GM13977 (cell line): ENCODE data around the gene TAS2R50.

Source experiments
- DNase-seq: peaks from one replicate; pipeline ENCODE4 v3.0.0; 2012; ENCODE audit warnings: low spot score
- in situ Hi-C: fragments of 300-500 bp; cut with MboI; formaldehyde crosslinking; loops from one replicate; pipeline ENCODE4 v1.12.0; 2022; ENCODE audit warnings: low sequenced_read_pairs, low pct_unique_long_range_greater_than_20kb, mixed read lengths, inconsistent platforms; ENCODE audit not compliant: unreplicated experiment
- TF ChIP-seq, protein P1 (sequence below): IDR thresholded peaks from 2 replicates; pipeline ENCODE4 v1.5.1; 2012; ENCODE audit warnings: mild to moderate bottlenecking, control low read depth; ENCODE audit not compliant: insufficient read depth; ENCODE audit errors: extremely low read depth, missing control alignments

TAS2R50 gene

DNA sequence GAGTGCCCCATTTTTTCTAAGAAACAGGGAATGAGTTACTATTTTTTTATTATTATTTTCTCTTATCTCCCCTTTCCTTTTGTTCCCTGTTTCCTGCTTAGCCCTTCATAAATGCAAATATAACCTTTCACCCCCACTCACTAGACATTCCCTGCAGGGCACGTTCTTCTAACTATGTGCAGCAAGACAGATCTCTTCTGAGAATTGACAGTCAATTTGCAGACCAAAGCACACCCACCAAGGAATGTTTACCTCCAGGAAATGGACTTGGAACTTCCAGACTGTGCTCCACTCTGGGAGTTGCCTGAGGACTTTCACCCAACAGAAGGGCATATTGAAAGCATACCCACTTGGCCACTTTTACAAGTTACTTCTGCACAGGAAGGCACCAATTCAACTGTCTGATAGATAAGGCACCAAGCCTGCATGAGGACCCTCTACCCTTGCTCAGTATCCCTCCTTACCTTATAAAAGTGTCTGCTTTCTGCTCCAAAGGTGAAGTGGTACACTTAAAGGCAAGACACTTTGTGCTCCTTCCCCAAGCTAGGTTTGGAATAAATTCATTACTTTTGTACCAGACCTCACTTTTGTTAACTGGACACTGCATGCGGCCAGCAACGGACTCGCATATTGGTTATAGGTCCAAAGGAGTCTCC lies 29.2 kb upstream of the TAS2R50 start:
- DNase-seq: no peak
- in situ Hi-C loops: no loop called here
- TF ChIP-seq, protein P1, sequence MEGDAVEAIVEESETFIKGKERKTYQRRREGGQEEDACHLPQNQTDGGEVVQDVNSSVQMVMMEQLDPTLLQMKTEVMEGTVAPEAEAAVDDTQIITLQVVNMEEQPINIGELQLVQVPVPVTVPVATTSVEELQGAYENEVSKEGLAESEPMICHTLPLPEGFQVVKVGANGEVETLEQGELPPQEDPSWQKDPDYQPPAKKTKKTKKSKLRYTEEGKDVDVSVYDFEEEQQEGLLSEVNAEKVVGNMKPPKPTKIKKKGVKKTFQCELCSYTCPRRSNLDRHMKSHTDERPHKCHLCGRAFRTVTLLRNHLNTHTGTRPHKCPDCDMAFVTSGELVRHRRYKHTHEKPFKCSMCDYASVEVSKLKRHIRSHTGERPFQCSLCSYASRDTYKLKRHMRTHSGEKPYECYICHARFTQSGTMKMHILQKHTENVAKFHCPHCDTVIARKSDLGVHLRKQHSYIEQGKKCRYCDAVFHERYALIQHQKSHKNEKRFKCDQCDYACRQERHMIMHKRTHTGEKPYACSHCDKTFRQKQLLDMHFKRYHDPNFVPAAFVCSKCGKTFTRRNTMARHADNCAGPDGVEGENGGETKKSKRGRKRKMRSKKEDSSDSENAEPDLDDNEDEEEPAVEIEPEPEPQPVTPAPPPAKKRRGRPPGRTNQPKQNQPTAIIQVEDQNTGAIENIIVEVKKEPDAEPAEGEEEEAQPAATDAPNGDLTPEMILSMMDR: no peak

DNA sequence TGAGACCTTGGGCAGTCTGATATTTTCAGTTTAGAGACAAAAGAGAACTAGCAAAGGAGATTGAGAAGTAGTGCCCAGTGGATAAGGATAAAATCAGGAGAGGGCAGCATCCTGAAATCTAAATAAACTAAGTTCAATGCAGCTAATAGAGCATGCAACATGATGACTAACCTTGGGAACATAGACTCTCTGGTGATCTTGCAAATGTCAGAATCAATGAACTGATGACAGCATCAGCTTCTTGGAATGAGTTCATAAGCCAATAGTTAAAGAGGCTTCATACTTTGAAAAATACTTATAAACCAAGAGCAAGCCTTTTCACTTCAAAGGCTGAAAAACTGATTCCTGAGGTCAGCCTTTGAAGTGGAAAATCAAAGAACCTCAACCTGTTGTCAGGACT lies 27.5 kb upstream of the TAS2R50 start:
- no peak for DNase-seq
- in situ Hi-C loops: no loop called here
- TF ChIP-seq, protein P1: no peak

DNA sequence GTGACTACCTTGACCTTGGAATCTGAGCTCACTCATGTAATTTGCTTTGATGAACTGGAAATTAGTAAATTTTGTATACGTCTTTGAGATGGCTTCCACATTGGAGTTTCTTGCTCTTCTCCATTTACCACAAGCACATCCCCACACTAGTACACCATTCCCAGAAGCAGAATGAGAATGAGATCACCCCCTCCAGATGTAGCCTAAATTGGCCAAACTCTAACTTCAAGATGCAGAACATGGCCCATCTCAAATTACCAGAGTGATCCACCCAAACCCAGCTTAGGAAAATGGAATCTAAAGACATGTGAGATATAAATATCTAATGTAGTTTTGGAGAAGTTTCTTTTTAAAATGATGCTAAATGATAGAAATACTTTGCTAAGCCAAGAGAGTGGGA lies 20.9 kb upstream of the TAS2R50 start:
- in situ Hi-C loops: no loop called here
- TF ChIP-seq, protein P1: no peak
- no peak for DNase-seq

DNA sequence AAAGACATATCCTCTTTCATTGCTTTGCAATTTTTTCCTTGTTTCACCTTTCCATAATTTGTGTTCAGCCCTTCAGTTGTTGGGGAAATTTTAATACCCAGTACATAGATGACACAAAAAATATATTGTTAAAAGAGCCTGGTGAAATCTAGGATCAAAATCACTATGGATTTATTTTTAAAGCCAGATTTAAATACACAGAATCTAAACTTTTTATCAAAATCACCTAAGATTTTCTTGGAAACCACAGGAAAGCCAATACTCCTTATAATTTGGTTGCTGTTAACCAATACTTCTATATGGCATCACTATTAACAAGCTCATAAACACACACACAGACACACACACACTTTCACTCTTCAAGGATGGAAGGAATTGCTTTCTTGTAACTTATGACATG lies 11.5 kb upstream of the TAS2R50 start, which contains the start of gene TAS2R20:
Gene TAS2R20 (minus strand): TSS at position 101 of the 400 bp plus-strand sequence. CDS start 429 bp downstream, outside the sequence.
- no peak for DNase-seq
- TF ChIP-seq, protein P1: no peak
- in situ Hi-C loops: no loop called here

DNA sequence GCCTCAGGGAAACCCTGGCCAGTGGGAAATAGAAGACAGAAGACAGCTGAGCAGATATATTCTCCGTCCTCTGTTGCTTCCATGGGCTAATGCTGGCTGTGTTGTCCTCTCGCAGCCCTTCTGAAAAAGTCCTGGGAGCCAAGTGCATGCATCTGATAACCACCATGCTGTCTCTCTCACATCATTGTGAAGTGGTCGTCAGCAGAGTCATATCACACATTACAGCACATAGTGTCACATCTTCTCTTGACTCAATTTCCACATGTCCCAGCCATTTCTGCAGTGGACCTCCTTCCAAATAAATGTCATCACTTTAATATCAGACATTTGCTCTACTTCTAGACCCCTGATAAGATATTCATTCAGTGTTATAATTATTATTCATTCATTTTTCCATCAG lies 7.6 kb upstream of the TAS2R50 start:
- in situ Hi-C loops: no loop called here
- TF ChIP-seq, protein P1: no peak

DNA sequence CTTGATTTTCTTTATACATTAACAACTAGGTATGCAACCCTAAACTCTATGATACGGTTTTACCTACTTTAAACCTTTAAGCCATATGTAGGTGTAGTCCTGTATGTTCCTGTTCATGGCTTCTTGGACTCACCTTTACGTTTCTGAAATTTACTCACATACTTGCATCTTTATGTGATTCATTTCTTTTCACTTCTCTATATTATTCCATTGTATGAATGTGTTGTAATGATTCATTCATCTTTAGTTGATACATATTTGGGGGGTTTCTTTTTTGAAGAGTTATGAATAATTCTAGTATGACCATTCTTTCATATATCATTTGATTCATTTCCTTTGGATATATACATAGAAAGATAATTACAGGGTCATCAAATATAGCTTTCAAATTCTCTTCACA lies 2.4 kb upstream of the TAS2R50 start:
- in situ Hi-C loops: no loop called here
- TF ChIP-seq, protein P1: no peak
- no peak for DNase-seq

More for the DNA sequence above, 7.6 kb upstream of the TAS2R50 start:
- DNase-seq: no peak
